Renal pelvis (tissue), 4 donors: Measurements from ENCODE around the gene TPRG1L. TPM values are rescaled to one million over a fixed set of nuclear protein-coding genes. Genes with fewer than 3 reads are reported as not detected.

ENCODE experiments used
- DNase-seq: peaks from one replicate; pipeline ENCODE4 v3.0.0-alpha.2; 2013
- polyA plus RNA-seq, 3 donors: library from polyadenylated mRNA; unstranded; fragments of 120-200 nt; gene quantifications; one replicate each; pipeline ENCODE4 v1.2.1, GENCODE V29; 2013; ENCODE audit not compliant: insufficient read length in 3 of 3

TPRG1L gene
- polyA plus RNA-seq, 3 donors: 39.8 to 46.1 (median 41.1) TPM

- no peak for DNase-seq
These were observed 34.6 kb upstream of the TPRG1L start for GRCh38 chr1:3590139-3590763.

GRCh38 chr1:3590951-3591865 is 33.6 kb upstream of the TPRG1L start:
- no peak for DNase-seq

GRCh38 chr1:3593334-3593733 is 31.5 kb upstream of the TPRG1L start:
- no peak for DNase-seq

- no peak for DNase-seq
These were observed 31.1 kb upstream of the TPRG1L start for GRCh38 chr1:3593745-3594144.

- no peak for DNase-seq
These were observed 30.0 kb upstream of the TPRG1L start for GRCh38 chr1:3594706-3595377.

GRCh38 chr1:3595949-3596348 is 28.9 kb upstream of the TPRG1L start:
- no peak for DNase-seq

- no peak for DNase-seq
These were observed 27.9 kb upstream of the TPRG1L start for GRCh38 chr1:3596663-3597598.

GRCh38 chr1:3597599-3597964 is 27.2 kb upstream of the TPRG1L start:
- no peak for DNase-seq

- DNase-seq: no peak
These were observed 26.7 kb upstream of the TPRG1L start for GRCh38 chr1:3598051-3598491.

GRCh38 chr1:3598522-3599285 is 26.1 kb upstream of the TPRG1L start:
- DNase-seq: no peak

GRCh38 chr1:3599286-3599811 is 25.5 kb upstream of the TPRG1L start:
- no peak for DNase-seq

GRCh38 chr1:3599816-3600215 is 25.0 kb upstream of the TPRG1L start:
- DNase-seq: no peak

GRCh38 chr1:3600354-3600753 is 24.5 kb upstream of the TPRG1L start:
- DNase-seq: no peak

- DNase-seq: no peak
These were observed 23.1 kb upstream of the TPRG1L start for GRCh38 chr1:3601743-3602142.

GRCh38 chr1:3602375-3602774 is 22.4 kb upstream of the TPRG1L start:
- DNase-seq: no peak

GRCh38 chr1:3603156-3603555 is 21.7 kb upstream of the TPRG1L start:
- DNase-seq: no peak

GRCh38 chr1:3603571-3604467 is 21.0 kb upstream of the TPRG1L start:
- no peak for DNase-seq

GRCh38 chr1:3604468-3604974 is 20.3 kb upstream of the TPRG1L start:
- no peak for DNase-seq
